NCI-H345 treated with DMSO at 0.1 percent for 48 hours (cell line): Measurements from ENCODE around the gene USO1.
A peak's percentile ranks its signal among the peaks of the same experiment; 100 is the strongest.
"Not testable (repeated sequence)": the region's sequence is repeated elsewhere in the genome, so short reads cannot be mapped to it uniquely, and the experiment has no call there.

Experiments
- DNase-seq: peaks from one replicate; lab custom pipeline; 2025; ENCODE audit not compliant: unreplicated experiment; lab: John Stamatoyannopoulos, UW

The USO1 gene

GRCh38 chr4:75724066-75724866, at the start of gene USO1:
Gene USO1, plus strand, starts transcription at chr4:75724577. Its CDS starts 243 bp downstream, at chr4:75724820.
- DNase-seq = peak; percentile 91

GRCh38 chr4:75675004-75675531, 49.3 kb upstream of the USO1 start:
- DNase-seq = no peak

GRCh38 chr4:75678473-75678872, 45.9 kb upstream of the USO1 start:
- no peak for DNase-seq

- DNase-seq = no peak
Measured at GRCh38 chr4:75678965-75679364, 45.4 kb upstream of the USO1 start.

GRCh38 chr4:75679876-75680575, 44.4 kb upstream of the USO1 start:
- DNase-seq = no peak

- DNase-seq = no peak
Measured at GRCh38 chr4:75683482-75684155, 40.8 kb upstream of the USO1 start.

- DNase-seq = no peak
Measured at GRCh38 chr4:75685546-75686189, 38.7 kb upstream of the USO1 start.

- DNase-seq = no peak
Measured at GRCh38 chr4:75686346-75686745, 38.0 kb upstream of the USO1 start.

- DNase-seq = not testable (repeated sequence)
Measured at GRCh38 chr4:75687125-75687524, 37.3 kb upstream of the USO1 start.

GRCh38 chr4:75692066-75692465, 32.3 kb upstream of the USO1 start:
- DNase-seq = not testable (repeated sequence)

GRCh38 chr4:75696071-75696470, 28.3 kb upstream of the USO1 start:
- DNase-seq = no peak

GRCh38 chr4:75696581-75696980, 27.8 kb upstream of the USO1 start:
- no peak for DNase-seq

GRCh38 chr4:75698162-75698962, 26.0 kb upstream of the USO1 start:
- no peak for DNase-seq

GRCh38 chr4:75698963-75699228, 25.5 kb upstream of the USO1 start:
- no peak for DNase-seq

- DNase-seq = no peak
Measured at GRCh38 chr4:75699299-75699698, 25.1 kb upstream of the USO1 start.

GRCh38 chr4:75702919-75703411, 21.4 kb upstream of the USO1 start:
- DNase-seq = no peak

- DNase-seq = no peak
Measured at GRCh38 chr4:75705198-75705977, 19.0 kb upstream of the USO1 start.

- no peak for DNase-seq
Measured at GRCh38 chr4:75708218-75708691, 16.1 kb upstream of the USO1 start.

- DNase-seq = no peak
Measured at GRCh38 chr4:75710246-75710645, 14.1 kb upstream of the USO1 start.
